ENCODE data around the gene TLR10.

Gene TLR10

GRCh38 chr4:38730830-38731646 lies 51.8 kb downstream of the TLR10 start:
- peak; percentile 70 for DNase-seq (ENCODE audit: low read depth)

DNA sequence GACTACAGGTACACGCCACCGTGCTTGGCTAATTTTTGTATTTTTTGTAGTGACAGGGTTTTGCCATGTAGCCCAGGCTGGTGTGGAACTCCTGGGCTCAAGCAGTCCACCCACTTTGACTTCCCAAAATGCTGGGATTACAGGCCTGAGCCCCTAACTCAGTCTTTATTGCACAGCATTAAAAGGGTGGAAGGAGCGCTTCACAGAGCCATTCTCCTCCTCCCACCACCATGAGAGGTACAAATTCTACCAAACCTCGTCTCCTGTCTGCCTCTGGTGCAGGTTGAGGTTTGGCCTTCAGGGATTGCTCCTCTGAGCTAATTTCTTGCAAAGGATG lies 52.3 kb downstream of the TLR10 start:
- DNase-seq (ENCODE audit: low read depth) = no peak

DNA sequence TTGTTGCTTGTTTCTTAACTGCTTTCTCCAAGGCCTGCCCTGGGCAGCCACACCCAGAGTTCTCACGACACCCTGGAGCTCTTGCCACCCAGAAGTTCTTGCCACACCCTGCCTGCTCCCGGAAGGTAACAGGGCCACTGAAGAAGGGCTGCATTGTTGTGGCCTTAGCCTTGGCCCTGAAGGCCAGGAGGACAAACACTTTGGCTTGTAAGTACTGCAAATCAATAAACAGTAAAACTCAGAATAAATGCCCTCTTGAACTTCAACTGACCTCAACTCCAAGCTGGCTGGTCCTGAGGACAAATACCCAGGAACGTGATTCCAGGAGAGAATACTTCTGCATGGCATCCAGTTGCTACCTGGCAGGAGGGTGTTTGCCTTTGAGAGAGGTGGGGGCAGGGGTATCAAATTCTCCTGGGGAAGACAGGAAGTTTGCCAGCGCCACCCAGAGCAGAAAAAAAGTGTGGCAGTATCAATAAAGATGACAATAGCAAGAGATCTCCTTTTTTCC lies 54.1 kb downstream of the TLR10 start:
- DNase-seq (ENCODE audit: low read depth) = no peak

DNA sequence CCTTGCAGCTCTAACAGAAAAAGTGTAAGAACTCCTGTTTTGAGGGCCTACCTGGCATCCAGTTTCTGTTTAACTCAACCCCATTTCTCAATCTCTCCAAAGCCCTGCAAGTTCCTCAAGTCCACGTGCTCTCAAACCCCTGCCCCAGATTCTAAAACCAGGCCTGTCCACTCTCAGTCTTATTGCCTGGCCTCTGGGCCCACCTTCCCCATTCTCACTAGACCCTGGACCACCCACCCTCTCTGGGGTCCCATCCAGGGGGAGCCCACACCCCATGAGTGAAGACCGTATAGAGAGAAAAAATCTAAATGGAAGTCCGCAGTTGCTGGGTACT lies 58.3 kb downstream of the TLR10 start:
- no peak for DNase-seq (ENCODE audit: low read depth)

DNA sequence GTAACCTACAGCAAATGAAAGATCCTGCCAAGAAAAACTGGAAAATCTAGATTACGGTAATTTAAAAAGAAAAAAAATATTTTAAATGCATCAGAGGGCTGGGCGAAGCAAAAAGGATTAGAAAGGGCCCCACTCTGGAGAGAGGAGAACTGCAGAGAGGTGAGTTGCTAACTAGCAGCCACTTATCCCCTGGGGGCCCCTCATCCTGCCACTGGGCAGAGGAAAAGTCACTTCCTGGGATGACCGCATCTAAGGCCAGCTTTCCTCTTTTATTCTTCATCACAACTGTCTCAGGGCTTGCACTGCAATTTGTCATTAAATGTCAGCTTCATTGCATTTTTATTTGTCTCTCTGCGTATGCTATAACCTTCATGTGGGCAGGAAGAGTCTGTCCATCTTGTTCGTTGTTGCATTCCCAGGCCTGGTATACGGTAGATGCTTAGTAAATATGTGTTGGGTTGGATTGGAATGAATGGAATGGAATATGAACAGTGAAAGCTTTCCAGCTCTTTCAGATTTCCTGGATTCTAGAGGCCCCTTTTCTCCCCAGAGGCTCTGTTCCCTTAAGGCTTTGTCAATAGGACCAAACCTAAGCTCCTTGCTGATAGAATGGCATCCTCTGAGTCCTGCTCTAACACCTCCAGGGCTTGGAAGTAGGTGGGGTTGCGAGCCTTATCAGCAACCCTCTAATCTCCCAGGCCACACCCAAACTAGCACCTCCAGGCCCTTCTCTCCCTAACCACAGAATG lies 58.9 kb downstream of the TLR10 start:
- DNase-seq (ENCODE audit: low read depth) = no peak

DNA sequence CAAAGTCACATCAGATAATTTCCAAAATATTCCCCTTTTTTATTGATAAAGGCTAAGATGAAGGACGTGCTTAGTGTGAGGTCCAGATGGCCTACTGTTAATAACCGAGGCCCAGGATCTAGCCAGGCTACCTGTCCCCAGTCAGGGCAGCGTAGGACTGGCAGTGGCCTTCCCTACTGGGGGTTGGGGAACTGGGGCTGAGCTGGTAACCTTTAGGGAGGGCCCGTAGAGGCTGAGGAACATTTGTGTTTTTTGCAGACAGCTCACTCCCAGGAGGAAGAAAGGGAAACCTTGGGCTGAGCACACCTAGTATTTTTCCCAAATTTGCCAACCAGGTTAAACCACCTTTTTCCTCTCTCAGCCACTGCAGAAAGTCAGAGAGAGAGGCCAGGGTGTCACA lies 59.7 kb downstream of the TLR10 start:
- no peak for DNase-seq (ENCODE audit: low read depth)

Data from stimulated activated CD8-positive, alpha-beta memory T cell treated with anti-CD3 and anti-CD28 coated beads, Interleukin-15, amount 100 ng/mL, for 1 hour (primary cell).